GM18909 (cell line): ENCODE data around the gene PLA2G4C.
"Not testable (repeated sequence)": the region's sequence is repeated elsewhere in the genome, so short reads cannot be mapped to it uniquely, and the experiment has no call there.

Experiments
- ATAC-seq: cut with Tn5 transposase; IDR thresholded peaks from one replicate; pipeline ENCODE4 v1.9.1; 2021; ENCODE audit warnings: mild to moderate bottlenecking; ENCODE audit not compliant: unreplicated experiment, poor library complexity

Gene PLA2G4C

GRCh38 chr19:48113190-48113917 lies 2.7 kb upstream of the PLA2G4C start:
- ATAC-seq, result no peak

GRCh38 chr19:48111280-48111679 lies 663 bp upstream of the PLA2G4C start:
- ATAC-seq, result no peak

- no peak for ATAC-seq
These were observed 1.4 kb downstream of the PLA2G4C start for GRCh38 chr19:48108997-48109782.

- no peak for ATAC-seq
These were observed 6.7 kb downstream of the PLA2G4C start for GRCh38 chr19:48103922-48104321.

- ATAC-seq, result no peak
These were observed 7.5 kb downstream of the PLA2G4C start for GRCh38 chr19:48102870-48103751.

- ATAC-seq, result no peak
These were observed 14.9 kb downstream of the PLA2G4C start for GRCh38 chr19:48095612-48096175.

- ATAC-seq, result no peak
These were observed 15.8 kb downstream of the PLA2G4C start for GRCh38 chr19:48094855-48095203.

GRCh38 chr19:48094129-48094854 lies 16.3 kb downstream of the PLA2G4C start:
- no peak for ATAC-seq

GRCh38 chr19:48091111-48091718 lies 19.4 kb downstream of the PLA2G4C start:
- not testable (repeated sequence) for ATAC-seq

- ATAC-seq, result no peak
These were observed 20.3 kb downstream of the PLA2G4C start for GRCh38 chr19:48090281-48090802.

GRCh38 chr19:48088991-48089390 lies 21.6 kb downstream of the PLA2G4C start:
- ATAC-seq, result not testable (repeated sequence)

GRCh38 chr19:48085904-48086864 lies 24.4 kb downstream of the PLA2G4C start:
- no peak for ATAC-seq

- ATAC-seq, result no peak
These were observed 25.5 kb downstream of the PLA2G4C start for GRCh38 chr19:48085076-48085475.

- no peak for ATAC-seq
These were observed 29.5 kb downstream of the PLA2G4C start for GRCh38 chr19:48081106-48081505.

GRCh38 chr19:48070177-48070769 lies 40.3 kb downstream of the PLA2G4C start:
- not testable (repeated sequence) for ATAC-seq

- no peak for ATAC-seq
These were observed 41.2 kb downstream of the PLA2G4C start for GRCh38 chr19:48069435-48069834.

GRCh38 chr19:48064509-48064908 lies 46.1 kb downstream of the PLA2G4C start:
- no peak for ATAC-seq
